GM12874 (cell line): ENCODE data around the gene IRX5.

ENCODE experiments used
- TF ChIP-seq, protein P1 (sequence below): IDR thresholded peaks from 2 replicates; pipeline ENCODE4 v1.5.1; 2011; ENCODE audit warnings: low read depth, mild to moderate bottlenecking, control low read depth, low read length, moderate library complexity; ENCODE audit not compliant: insufficient read depth

The IRX5 gene

GRCh38 chr16:54897930-54898329 is 32.7 kb upstream of the IRX5 start:
- TF ChIP-seq, protein P1, sequence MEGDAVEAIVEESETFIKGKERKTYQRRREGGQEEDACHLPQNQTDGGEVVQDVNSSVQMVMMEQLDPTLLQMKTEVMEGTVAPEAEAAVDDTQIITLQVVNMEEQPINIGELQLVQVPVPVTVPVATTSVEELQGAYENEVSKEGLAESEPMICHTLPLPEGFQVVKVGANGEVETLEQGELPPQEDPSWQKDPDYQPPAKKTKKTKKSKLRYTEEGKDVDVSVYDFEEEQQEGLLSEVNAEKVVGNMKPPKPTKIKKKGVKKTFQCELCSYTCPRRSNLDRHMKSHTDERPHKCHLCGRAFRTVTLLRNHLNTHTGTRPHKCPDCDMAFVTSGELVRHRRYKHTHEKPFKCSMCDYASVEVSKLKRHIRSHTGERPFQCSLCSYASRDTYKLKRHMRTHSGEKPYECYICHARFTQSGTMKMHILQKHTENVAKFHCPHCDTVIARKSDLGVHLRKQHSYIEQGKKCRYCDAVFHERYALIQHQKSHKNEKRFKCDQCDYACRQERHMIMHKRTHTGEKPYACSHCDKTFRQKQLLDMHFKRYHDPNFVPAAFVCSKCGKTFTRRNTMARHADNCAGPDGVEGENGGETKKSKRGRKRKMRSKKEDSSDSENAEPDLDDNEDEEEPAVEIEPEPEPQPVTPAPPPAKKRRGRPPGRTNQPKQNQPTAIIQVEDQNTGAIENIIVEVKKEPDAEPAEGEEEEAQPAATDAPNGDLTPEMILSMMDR: no peak

DNA sequence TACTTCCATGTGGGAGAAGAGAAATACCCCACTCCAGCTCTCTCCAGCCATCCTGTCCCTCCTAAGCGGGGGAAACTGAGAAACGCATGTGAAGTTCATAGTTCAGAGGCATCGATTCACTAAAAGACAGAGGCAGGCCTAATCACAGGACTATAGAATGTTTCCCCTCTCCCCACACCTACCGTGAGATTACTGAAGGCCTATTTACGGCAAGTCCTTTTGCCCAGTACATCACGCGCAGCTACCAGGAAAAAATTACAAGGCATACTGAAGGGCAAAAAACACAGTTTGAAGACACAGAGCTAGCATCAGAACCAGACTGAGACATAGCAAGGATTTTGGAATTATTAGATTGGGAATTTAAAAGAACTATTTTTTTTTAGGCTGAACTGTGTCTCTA is 29.1 kb upstream of the IRX5 start:
- TF ChIP-seq, protein P1: no peak

- TF ChIP-seq, protein P1: no peak
Measured at GRCh38 chr16:54903047-54903446, 27.6 kb upstream of the IRX5 start.

GRCh38 chr16:54911079-54911478 is 19.6 kb upstream of the IRX5 start:
- TF ChIP-seq, protein P1: no peak

DNA sequence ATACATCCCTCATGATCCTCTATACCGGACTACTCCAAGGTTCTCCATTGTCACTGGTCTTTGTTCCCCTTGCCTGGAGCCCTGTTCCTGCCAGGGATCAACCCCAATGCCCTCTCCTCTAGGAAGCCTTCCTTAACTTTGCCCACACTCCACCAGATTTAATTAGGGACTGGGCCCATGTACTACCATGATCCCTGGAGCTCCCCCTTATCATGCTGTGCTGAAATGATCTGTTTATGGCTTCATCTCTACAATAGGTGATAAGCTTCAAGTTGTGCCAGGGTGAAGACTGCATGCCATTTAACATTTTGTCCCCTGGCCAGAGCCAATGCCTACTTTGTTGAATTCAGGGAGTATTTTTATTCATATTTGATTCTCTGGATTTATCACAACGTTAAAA is 17.9 kb upstream of the IRX5 start:
- TF ChIP-seq, protein P1: no peak

GRCh38 chr16:54921206-54921824 is 9.3 kb upstream of the IRX5 start:
- TF ChIP-seq, protein P1: no peak

GRCh38 chr16:54923055-54923473 is 7.6 kb upstream of the IRX5 start:
- TF ChIP-seq, protein P1: no peak
